ENCODE results near the gene LSM7.
"Not testable (repeated sequence)": the region's sequence is repeated elsewhere in the genome, so short reads cannot be mapped to it uniquely, and the experiment has no call there.

The LSM7 gene

DNA sequence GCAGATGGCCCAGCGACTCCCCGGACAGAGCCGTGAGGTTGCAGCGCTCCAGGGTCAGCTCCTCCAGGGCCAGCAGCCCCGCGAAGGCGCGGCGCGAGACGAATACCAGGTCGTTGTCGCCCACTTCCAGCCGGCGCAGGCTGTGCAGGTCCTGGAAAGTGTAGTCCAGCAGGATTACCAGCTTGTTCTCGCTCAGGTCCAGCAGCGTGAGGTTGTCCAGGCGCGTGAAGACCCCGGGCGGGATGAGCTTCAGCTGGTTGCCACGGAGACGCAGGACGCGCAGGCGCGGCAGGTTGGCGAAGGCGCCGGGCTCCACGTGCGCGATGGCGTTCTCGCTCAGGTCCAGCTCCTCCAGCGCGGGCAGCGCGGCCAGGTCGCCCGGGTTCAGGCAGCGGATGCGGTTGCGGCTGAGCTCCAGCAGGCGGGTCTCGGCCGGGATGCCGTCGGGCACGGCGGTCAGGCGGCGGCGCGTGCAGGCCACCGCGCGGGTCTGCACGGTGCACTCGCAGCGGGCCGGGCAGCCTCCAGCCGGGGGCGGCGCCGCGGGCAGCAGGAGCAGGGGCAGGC lies 37.1 kb downstream of the LSM7 start:
- DNase-seq, result no peak

GRCh38 chr19:2290441-2291184 lies 37.8 kb downstream of the LSM7 start:
- peak in 1 of 2 donors; percentile 39 for DNase-seq

DNA sequence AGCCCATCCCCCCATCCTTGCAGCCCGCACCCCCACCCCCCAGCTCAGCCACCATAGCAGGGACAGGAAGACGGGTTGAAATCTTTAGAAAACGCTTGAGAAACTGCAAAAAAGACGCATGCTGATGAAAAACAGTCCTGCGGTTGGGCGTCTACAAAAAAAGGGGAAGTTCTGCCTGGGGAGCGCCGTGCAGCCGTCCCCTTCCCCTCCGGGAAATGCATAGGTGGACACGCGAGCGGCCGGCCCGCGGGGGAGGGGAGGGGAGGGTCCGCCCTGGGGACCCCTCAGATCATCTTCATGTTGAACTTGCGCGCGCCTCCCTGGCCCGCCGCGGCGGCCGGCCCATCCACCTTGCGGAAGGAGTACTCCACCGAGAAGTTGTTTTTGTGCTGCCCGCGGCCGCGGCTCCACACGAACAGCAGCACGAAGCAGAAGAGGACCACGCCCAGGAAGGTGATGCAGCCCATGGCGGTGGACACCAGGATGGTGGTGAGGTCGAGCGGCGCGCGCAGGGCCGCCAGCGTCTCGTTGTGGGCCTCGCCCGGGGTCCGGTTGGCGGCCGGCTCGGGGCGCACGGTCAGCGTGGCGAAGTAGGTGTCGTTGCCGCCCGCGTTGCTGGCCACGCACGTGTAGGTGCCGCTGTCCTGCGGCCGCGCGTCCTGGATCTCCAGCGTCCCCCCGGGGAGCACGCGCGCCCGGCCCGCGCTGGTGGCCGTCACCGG lies 38.5 kb downstream of the LSM7 start:
- peak; percentile 50 to 58 for DNase-seq

GRCh38 chr19:2288818-2289713 lies 39.3 kb downstream of the LSM7 start:
- no peak for DNase-seq

GRCh38 chr19:2288338-2288817 lies 40.0 kb downstream of the LSM7 start:
- DNase-seq, result no peak

GRCh38 chr19:2287585-2288337 lies 40.6 kb downstream of the LSM7 start:
- no peak for DNase-seq

DNA sequence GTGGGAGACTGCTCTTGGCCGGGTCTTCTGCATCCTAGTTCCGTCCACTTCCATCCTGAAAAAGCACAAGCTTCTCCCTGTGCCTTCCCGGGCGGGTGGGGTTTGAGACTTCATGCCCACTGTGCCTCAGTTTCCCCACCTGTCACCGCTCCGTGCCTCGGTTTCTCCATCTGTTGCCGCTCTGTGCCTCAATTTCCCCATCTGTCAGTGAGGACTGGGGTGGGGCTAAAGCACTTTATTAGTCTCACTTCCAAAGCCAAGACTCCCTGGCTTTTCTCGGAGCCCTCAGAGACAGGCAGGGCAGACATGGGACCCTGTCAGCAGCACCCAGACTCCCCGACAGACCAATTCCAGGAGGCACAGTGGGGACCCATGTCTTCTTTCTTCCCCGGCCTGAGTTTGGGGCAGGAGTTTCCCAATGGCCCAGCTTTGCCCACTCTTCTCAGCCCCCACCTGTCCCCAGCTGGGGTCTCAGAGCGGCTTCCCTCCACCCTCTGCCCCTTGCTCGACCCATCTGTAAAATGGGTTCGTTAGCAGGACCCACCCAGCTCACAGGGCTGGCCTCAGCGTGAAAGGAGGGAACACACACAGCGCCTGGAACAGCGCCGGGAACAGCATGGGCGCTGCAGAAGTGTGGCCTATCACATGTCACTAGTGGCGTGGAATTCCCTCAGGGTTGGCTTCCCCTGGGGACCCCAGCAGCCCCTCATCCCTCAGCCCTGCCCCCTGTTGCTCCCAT lies 41.8 kb downstream of the LSM7 start:
- no peak for DNase-seq

- DNase-seq, result no peak
These were observed 44.4 kb downstream of the LSM7 start for GRCh38 chr19:2283835-2284507.

DNA sequence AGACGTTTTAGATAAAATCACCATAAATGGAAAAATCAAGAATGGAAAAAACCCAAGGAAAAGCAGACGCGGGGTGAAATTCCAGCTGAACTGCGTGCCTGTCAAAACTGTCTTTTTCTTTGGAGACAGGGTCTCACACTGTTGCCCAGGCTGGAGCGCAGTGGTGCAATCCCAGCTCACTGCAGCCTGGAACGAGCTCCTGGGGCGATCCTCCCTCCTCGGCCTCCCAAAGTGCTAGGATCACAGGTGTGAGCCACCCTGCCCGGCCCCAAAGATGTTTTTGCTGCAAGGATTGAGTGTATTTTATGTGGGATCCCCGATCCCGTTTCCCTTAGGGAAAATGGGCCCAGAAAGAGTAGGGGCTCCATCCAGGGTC lies 45.5 kb downstream of the LSM7 start:
- no peak for DNase-seq

DNA sequence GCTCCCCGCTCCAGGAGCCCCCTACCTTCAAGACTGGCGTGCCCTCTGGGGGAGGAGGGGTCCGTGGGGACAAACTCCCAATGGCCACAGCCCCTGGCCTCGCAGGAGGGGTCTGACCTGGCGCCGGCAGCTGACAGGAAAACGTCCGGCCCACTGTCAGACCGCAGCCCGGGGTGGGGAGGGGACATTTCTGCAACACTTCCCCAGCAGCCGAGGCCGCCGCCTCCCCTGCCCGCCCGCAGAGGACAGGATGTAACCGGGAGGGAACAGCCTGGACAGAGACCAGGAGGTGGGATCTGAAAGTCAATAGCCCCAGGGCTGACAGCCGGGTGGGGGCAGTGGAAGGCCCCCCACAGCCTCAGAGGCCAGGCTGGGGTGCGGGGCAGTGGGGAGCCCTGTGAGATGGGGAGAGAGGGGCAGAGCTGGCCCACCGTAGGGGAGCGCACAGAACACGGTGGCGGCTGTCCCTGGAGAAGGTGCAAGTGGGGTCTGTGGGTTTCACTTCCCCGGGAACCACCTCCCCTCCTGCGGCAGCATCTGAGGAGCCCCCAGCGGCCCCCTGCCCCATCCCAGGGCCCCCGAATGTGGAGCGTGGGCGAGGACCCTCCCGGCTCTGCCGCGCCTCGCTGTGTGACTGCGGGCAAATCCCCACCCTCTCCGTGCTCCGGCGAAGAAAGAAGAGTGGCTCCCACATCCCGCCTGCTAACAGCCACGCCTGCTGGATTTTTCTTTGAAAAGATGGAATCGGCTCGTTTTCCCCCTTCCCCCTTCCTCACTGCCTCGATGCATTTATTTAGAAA lies 46.1 kb downstream of the LSM7 start, which contains the start of gene PEAK3:
Gene PEAK3, minus strand, starts transcription at position 114 of the 800 bp plus-strand sequence. CDS start 1,244 bp downstream, outside the sequence.
- peak in 1 of 2 donors; percentile 40 for DNase-seq

DNA sequence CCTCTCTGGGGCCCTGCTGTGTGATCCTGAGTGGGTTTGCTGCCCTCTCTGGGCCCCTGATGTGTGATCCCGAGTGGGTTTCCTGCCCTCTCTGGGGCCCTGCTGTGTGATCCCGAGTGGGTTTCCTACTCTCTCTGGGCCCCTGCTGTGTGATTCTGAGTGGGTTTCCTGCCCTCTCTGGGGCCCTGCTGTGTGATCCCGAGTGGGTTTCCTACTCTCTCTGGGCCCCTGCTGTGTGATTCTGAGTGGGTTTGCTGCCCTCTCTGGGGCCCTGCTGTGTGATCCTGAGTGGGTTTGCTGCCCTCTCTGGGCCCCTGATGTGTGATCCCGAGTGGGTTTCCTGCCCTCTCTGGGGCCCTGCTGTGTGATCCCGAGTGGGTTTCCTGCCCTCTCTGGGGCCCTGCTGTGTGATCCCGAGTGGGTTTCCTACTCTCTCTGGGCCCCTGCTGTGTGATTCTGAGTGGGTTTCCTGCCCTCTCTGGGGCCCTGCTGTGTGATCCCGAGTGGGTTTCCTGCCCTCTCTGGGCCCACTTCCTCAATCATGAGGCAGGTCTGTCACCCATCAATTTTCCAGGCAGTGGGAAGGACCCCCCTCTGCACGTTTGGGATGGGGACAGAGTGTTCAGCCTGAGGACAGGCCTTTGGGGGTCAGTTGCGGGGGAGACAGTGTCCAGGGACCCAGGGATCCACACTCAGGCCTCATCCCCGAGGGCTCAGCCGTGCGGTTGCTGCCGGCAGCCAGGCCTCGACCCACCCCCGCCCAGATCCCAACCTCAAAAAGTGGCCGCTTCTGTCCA lies 46.9 kb downstream of the LSM7 start:
- not testable (repeated sequence) for DNase-seq

- no peak for DNase-seq
These were observed 47.6 kb downstream of the LSM7 start for GRCh38 chr19:2280633-2281264.

GRCh38 chr19:2278459-2279158 lies 49.8 kb downstream of the LSM7 start:
- no peak for DNase-seq

- DNase-seq, result no peak
These were observed 51.2 kb downstream of the LSM7 start for GRCh38 chr19:2277138-2277537.

DNA sequence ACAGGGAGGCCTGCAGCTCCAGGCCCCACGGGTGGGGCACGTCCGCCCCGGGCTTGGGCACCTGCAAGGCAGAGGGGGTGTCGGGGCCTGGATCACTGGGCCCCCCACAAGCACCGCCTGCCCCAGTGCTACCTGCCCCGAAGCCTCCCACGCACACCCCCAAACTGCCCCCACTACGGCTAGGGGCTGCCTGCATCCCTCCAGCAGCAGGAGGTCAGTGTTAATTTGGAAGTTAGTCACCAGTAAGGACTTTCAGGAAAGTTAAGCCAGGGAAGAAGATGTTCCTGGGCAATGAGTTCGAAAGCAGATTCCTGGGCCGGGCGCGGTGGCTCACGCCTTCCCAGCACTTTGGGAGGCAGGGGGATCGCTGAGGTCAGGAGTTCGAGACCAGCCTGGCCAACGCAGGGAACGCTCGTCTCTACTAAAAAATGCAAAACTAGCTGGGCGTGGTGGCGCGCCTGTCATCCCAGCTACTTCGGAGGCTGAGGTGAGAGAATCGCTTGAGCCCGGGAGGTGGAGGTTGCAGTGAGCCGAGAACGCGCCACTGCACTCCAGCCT lies 51.9 kb downstream of the LSM7 start:
- no peak for DNase-seq

DNA sequence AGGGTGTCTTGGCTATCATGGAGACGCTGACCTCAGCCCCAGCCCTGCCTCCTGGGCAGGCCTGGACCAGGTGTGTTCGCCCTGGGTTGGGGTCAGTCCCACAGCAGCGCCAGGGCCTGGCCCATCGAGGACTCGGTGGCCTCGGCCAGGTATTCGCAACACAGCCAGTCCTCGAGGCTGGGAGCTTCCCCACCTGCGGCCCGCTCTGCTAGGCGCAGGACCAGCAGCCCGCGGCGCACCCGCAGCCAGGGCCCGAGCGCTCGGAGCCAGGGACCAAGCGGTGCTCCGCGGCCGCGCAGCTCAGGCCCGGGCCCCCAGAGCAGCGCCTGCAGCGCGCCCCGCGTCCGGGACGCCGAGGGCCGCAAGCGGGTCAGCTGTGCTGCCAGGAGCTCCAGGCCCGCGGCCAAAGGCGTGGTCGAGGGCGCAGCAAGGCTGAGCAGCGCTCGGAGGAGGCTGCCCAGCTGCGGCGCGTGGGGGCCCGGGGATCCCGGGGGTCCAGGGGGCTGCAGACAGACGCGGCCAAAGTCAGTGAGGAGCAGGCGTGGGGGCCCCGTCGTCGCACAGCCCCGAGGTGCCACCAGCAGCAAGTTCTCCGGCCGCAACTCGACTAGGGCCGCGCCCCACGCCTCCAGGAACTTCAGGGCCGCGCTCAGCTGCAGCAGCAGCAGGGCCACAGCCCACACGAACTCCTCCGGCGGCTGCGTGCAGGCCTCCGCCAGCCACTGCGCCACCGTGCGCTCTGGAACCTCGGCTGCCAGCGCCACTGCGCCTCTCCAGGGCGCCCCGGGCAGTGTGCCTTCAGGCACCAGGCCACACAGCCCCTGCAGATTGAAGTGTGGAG lies 52.6 kb downstream of the LSM7 start:
- no peak for DNase-seq

Data from stimulated activated CD4-positive, alpha-beta T cell treated with anti-CD3 and anti-CD28 coated beads, Interleukin-2, amount 100 ng/mL, for 24 hours (primary cell).